HL-60 (cell line): Measurements from ENCODE around the gene GPC3.

Experiments
- DNase-seq, 2 experiments: peaks; one replicate each; pipeline ENCODE4 v3.0.0-alpha.2; 2010 to 2020; ENCODE audit warnings: low read depth in 1 of 2, low spot score in 1 of 2
- H3K27ac ChIP-seq: fragments of 250-450 bp; sonication (Bioruptor Pico); replicated peaks from 2 replicates; pipeline ENCODE4 v1.5.1; 2020; ENCODE audit warnings: mild to moderate bottlenecking, moderate library complexity
- H3K27me3 ChIP-seq: fragments of 250-450 bp; sonication (Bioruptor Pico); 2 replicates; pipeline ENCODE4 v1.5.1; 2021; ENCODE audit warnings: mild to moderate bottlenecking, moderate library complexity; ENCODE audit not compliant: insufficient read depth, poor library complexity, severe bottlenecking
- H3K4me3 ChIP-seq: replicated peaks from 2 replicates; pipeline ENCODE4 v1.5.1; 2011; ENCODE audit warnings: mild to moderate bottlenecking, control low read depth, low read length; ENCODE audit not compliant: insufficient read depth
- CTCF ChIP-seq: IDR thresholded peaks from one replicate; pipeline ENCODE4 v1.5.1; 2011; ENCODE audit warnings: low read length, control low read depth, inconsistent platforms; ENCODE audit not compliant: insufficient read depth
- GABPA ChIP-seq: IDR thresholded peaks from 2 replicates; pipeline ENCODE4 v1.6.1; 2012; ENCODE audit warnings: low read depth
- POLR2AphosphoS5 ChIP-seq: IDR thresholded peaks from 2 replicates; pipeline ENCODE4 v1.6.1; 2012; ENCODE audit warnings: low read depth
- REST ChIP-seq: IDR thresholded peaks from 2 replicates; pipeline ENCODE4 v1.6.1; 2012; ENCODE audit warnings: low read depth; ENCODE audit not compliant: insufficient replicate concordance
- SPI1 ChIP-seq: IDR thresholded peaks from 2 replicates; pipeline ENCODE4 v1.6.1; 2012; ENCODE audit warnings: low read depth, mild to moderate bottlenecking, borderline replicate concordance

GPC3 gene

GRCh38 chrX:133926099-133926498 lies 59.3 kb downstream of the GPC3 start:
- DNase-seq, result no peak
- no peak for TF ChIP-seq POLR2AphosphoS5
- no peak for TF ChIP-seq REST
- TF ChIP-seq GABPA, result no peak
- no peak for TF ChIP-seq CTCF
- no peak for TF ChIP-seq SPI1
- Histone ChIP-seq H3K4me3 (no peak overlapping the region), H3K27ac (no peak overlapping the region), H3K27me3 (no peaks in the 10 kb centered on the region)

GRCh38 chrX:133924548-133924947 lies 60.8 kb downstream of the GPC3 start:
- Histone ChIP-seq H3K27me3 (no peaks in the 10 kb centered on the region), H3K4me3 (no peak overlapping the region), H3K27ac (no peak overlapping the region)
- no peak for TF ChIP-seq POLR2AphosphoS5
- TF ChIP-seq SPI1, result no peak
- TF ChIP-seq GABPA, result no peak
- no peak for TF ChIP-seq REST
- TF ChIP-seq CTCF, result no peak
- DNase-seq, result no peak

- no peak for TF ChIP-seq REST
- TF ChIP-seq SPI1, result no peak
- TF ChIP-seq GABPA, result no peak
- no peak for TF ChIP-seq POLR2AphosphoS5
- no peak for TF ChIP-seq CTCF
Observed at GRCh38 chrX:133923548-133923947, 61.8 kb downstream of the GPC3 start.

More at GRCh38 chrX:133923548-133923947, 61.8 kb downstream of the GPC3 start:
- no peak overlapping the region for H3K4me3 ChIP-seq
- H3K27ac ChIP-seq, result no peak overlapping the region
- H3K27me3 ChIP-seq, result no peaks in the 10 kb centered on the region
- DNase-seq, result no peak
